GM23338 (cell line): Measurements from ENCODE around the gene CTNNA3. TPM values are rescaled to one million over a fixed set of nuclear protein-coding genes. Genes with fewer than 3 reads are reported as not detected.

Experiments used
- ATAC-seq: fragments of 200-7000 bp; cut with Tn5 transposase; 3 replicates; pipeline ENCODE4 v1.9.1; 2020
- DNase-seq: peaks from one replicate; pipeline ENCODE4 v3.0.0-alpha.2; 2015; ENCODE audit warnings: low spot score
- H2AFZ ChIP-seq: fragments of 200-600 bp; sonication (generic); 2 replicates; pipeline ENCODE4 v1.8.0; 2016; ENCODE audit warnings: antibody characterized with exemption, mild to moderate bottlenecking, moderate library complexity
- H3F3A ChIP-seq: fragments of 200-600 bp; sonication (generic); replicated peaks from 2 replicates; pipeline ENCODE4 v1.8.0; 2017; ENCODE audit warnings: antibody characterized with exemption, mixed run types, low read depth
- H3K27ac ChIP-seq: fragments of 200-600 bp; sonication (generic); 2 replicates; pipeline ENCODE4 v1.6.1; 2016; ENCODE audit warnings: low read depth
- H3K27me3 ChIP-seq: fragments of 200-600 bp; sonication (generic); 2 replicates; pipeline ENCODE4 v1.8.0; 2016; ENCODE audit warnings: mild to moderate bottlenecking, mixed run types, moderate library complexity; ENCODE audit not compliant: insufficient read depth
- H3K36me3 ChIP-seq: fragments of 200-600 bp; sonication (generic); 2 replicates; pipeline ENCODE4 v1.8.0; 2016; ENCODE audit warnings: mild to moderate bottlenecking; ENCODE audit not compliant: insufficient read depth
- H3K4me1 ChIP-seq: fragments of 200-600 bp; sonication (generic); 2 replicates; pipeline ENCODE4 v1.8.0; 2016; ENCODE audit warnings: mild to moderate bottlenecking, moderate library complexity; ENCODE audit not compliant: insufficient read depth
- H3K4me2 ChIP-seq: fragments of 200-600 bp; sonication (generic); 2 replicates; pipeline ENCODE4 v1.7.1; 2017; ENCODE audit warnings: mixed run types
- H3K4me3 ChIP-seq: fragments of 200-600 bp; sonication (generic); 2 replicates; pipeline ENCODE4 v1.6.1; 2016; ENCODE audit warnings: mixed run types
- H3K79me2 ChIP-seq: fragments of 200-600 bp; sonication (generic); replicated peaks from 2 replicates; pipeline ENCODE4 v1.8.0; 2017; ENCODE audit warnings: mild to moderate bottlenecking; ENCODE audit not compliant: insufficient read depth
- H3K9me2 ChIP-seq: fragments of 200-600 bp; sonication (generic); 2 replicates; pipeline ENCODE4 v1.8.0; 2017; ENCODE audit not compliant: insufficient read depth
- H4K20me1 ChIP-seq: fragments of 200-600 bp; sonication (generic); replicated peaks from 2 replicates; pipeline ENCODE4 v1.8.0; 2017; ENCODE audit warnings: mild to moderate bottlenecking; ENCODE audit not compliant: insufficient read depth
- H3K27ac Mint-ChIP-seq: 2 replicates; pipeline ENCODE4 v1.8.0; 2020; ENCODE audit warnings: inconsistent platforms, mild to moderate bottlenecking, moderate library complexity, mixed read lengths
- H3K27me3 Mint-ChIP-seq: 3 replicates; pipeline ENCODE4 v1.8.0; 2022; ENCODE audit warnings: low read depth, mild to moderate bottlenecking, moderate library complexity, mixed read lengths, inconsistent platforms; ENCODE audit not compliant: insufficient read depth, poor library complexity
- H3K36me3 Mint-ChIP-seq: 3 replicates; pipeline ENCODE4 v1.8.0; 2021; ENCODE audit warnings: low read depth, mild to moderate bottlenecking, inconsistent platforms, moderate library complexity, mixed read lengths
- H3K4me1 Mint-ChIP-seq: 3 replicates; pipeline ENCODE4 v1.8.0; 2020; ENCODE audit warnings: mild to moderate bottlenecking, inconsistent platforms, mixed read lengths
- H3K4me3 Mint-ChIP-seq: 3 replicates; pipeline ENCODE4 v1.8.0; 2021; ENCODE audit warnings: moderate library complexity, mild to moderate bottlenecking, inconsistent platforms, mixed read lengths
- H3K9me3 Mint-ChIP-seq: 3 replicates; pipeline ENCODE4 v1.8.0; 2020; ENCODE audit warnings: moderate library complexity, mild to moderate bottlenecking, inconsistent platforms, mixed read lengths
- CREB1 ChIP-seq: fragments of 250-450 bp; sonication (Bioruptor Pico); IDR thresholded peaks from 2 replicates; pipeline ENCODE4 v1.5.0; 2020; ENCODE audit warnings: low read depth, mild to moderate bottlenecking, moderate library complexity
- CTCF ChIP-seq, 2 experiments: fragments of 200-600 bp in 1 of 2; sonication (generic) in 1 of 2; conservative IDR thresholded peaks; 2 replicates each; pipeline versions ENCODE4 v1.5.1 to v1.6.1; 2016 to 2017; ENCODE audit warnings: antibody characterized with exemption in 2 of 2, low read depth in 2 of 2, mild to moderate bottlenecking in 2 of 2, moderate library complexity in 1 of 2
- ETS1 ChIP-seq: IDR thresholded peaks from 2 replicates; pipeline ENCODE4 v1.6.1; 2016; ENCODE audit warnings: antibody characterized with exemption
- EZH2 ChIP-seq: fragments of 200-600 bp; sonication (generic); IDR thresholded peaks from one replicate; pipeline ENCODE4 v1.8.0; 2017; ENCODE audit warnings: antibody characterized with exemption, mild to moderate bottlenecking, low read depth; ENCODE audit not compliant: unreplicated experiment
- EZH2phosphoT487 ChIP-seq: fragments of 200-600 bp; sonication (generic); IDR thresholded peaks from one replicate; pipeline ENCODE4 v1.8.1; 2018; ENCODE audit warnings: antibody characterized with exemption; ENCODE audit not compliant: unreplicated experiment
- JUNB ChIP-seq: IDR thresholded peaks from one replicate; pipeline ENCODE4 v1.6.1; 2016; ENCODE audit warnings: antibody characterized with exemption; ENCODE audit not compliant: unreplicated experiment
- NANOG ChIP-seq: IDR thresholded peaks from 2 replicates; pipeline ENCODE4 v1.6.1; 2016; ENCODE audit warnings: antibody characterized with exemption, borderline replicate concordance
- POLR2AphosphoS5 ChIP-seq: IDR thresholded peaks from 2 replicates; pipeline ENCODE4 v1.6.1; 2016; ENCODE audit warnings: antibody characterized with exemption, low read depth
- STAT1 ChIP-seq: IDR thresholded peaks from one replicate; pipeline ENCODE4 v1.6.1; 2016; ENCODE audit warnings: antibody characterized with exemption; ENCODE audit not compliant: unreplicated experiment
- ZNF114 ChIP-seq: fragments of 250-450 bp; sonication (Bioruptor Pico); IDR thresholded peaks from 2 replicates; pipeline ENCODE4 v1.5.0; 2020; ENCODE audit warnings: mild to moderate bottlenecking, moderate library complexity
- ZNF331 ChIP-seq: fragments of 250-450 bp; sonication (Bioruptor Pico); IDR thresholded peaks from 2 replicates; pipeline ENCODE4 v1.5.0; 2020; ENCODE audit warnings: low read depth, mild to moderate bottlenecking, moderate library complexity
- polyA plus RNA-seq: library from polyadenylated mRNA; unstranded; fragments of >200 nt; fragmentation: Nextera tagmentation; extraction: Ambion mirVana; gene quantifications from 2 replicates; pipeline ENCODE4 v1.2.1, GENCODE V29; 2016
- total RNA-seq: library from RNA; depleted of rRNA; stranded (reverse); fragments of >200 nt; shearing (Covaris generic); gene quantifications from 2 replicates; pipeline ENCODE4 v1.2.3, GENCODE V29; 2014
- TF ChIP-seq, protein P1 (sequence below): IDR thresholded peaks from one replicate; pipeline ENCODE4 v1.6.1; 2018; ENCODE audit warnings: antibody characterized with exemption; ENCODE audit not compliant: unreplicated experiment
- TF ChIP-seq, protein P2 (sequence below): fragments of 250-450 bp; sonication (Bioruptor Pico); IDR thresholded peaks from 2 replicates; pipeline ENCODE4 v1.5.0; 2020; ENCODE audit warnings: mild to moderate bottlenecking, moderate library complexity

Gene CTNNA3
- total and polyA plus RNA-seq, 2 experiments from 2014 or later: 0.71 to 3.3 TPM

DNA sequence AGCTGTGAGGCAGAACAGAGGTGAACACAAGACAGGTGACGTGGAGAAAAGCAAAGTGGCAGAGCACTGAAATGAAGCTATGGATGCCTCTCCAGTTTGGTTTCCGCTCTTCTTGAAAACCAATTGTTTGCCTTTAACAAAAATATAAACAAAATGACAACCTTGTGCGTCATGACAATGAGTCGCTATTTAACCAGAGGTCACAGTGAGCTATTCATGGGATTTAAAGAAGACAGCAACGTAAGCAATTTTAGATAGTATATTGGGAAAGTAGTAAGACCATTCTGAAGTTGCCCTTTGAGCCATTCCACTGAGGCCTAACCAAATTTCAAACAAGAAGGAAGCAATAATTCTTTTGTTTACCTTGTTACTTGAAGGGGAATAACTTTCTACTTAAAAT is 785.3 kb downstream of the CTNNA3 start:
- Histone ChIP-seq H3K27me3 (no peaks in the 10 kb centered on the region), H3K4me1 (no peaks in the 10 kb centered on the region), H3K4me3 (no peak overlapping the region), H3K79me2 (no peaks in the 10 kb centered on the region), H3K4me2 (no peak overlapping the region), H3K27ac (no peak overlapping the region), H3K36me3 (no peaks in the 10 kb centered on the region), H2AFZ (no peak overlapping the region), H3F3A (no peaks in the 10 kb centered on the region), H3K9me2 (no peaks in the 10 kb centered on the region), H4K20me1 (no peaks in the 10 kb centered on the region)
- DNase-seq (no peak), ATAC-seq (no peak)
- H3K4me3 Mint-ChIP-seq: no peak overlapping the region
- no peak overlapping the region; the same call in 1 of the 2 replicates for H3K27ac Mint-ChIP-seq
- no peaks in the 10 kb centered on the region for H3K36me3 Mint-ChIP-seq
- no peaks in the 10 kb centered on the region for H3K9me3 Mint-ChIP-seq
- TF ChIP-seq EZH2: no peak
- TF ChIP-seq JUNB: no peak
- no peak for TF ChIP-seq CTCF (conservative IDR thresholded peaks at IDR 0.05; ENCODE audit: low read depth in 2 of 2)
- no peak for TF ChIP-seq ZNF114
- TF ChIP-seq CREB1 (CRISPR knock-in tag): no peak
- TF ChIP-seq NANOG: no peak
- TF ChIP-seq ZNF331: no peak
- no peak for TF ChIP-seq ETS1
- no peak for TF ChIP-seq EZH2phosphoT487
- TF ChIP-seq STAT1: no peak
- TF ChIP-seq, protein P1, sequence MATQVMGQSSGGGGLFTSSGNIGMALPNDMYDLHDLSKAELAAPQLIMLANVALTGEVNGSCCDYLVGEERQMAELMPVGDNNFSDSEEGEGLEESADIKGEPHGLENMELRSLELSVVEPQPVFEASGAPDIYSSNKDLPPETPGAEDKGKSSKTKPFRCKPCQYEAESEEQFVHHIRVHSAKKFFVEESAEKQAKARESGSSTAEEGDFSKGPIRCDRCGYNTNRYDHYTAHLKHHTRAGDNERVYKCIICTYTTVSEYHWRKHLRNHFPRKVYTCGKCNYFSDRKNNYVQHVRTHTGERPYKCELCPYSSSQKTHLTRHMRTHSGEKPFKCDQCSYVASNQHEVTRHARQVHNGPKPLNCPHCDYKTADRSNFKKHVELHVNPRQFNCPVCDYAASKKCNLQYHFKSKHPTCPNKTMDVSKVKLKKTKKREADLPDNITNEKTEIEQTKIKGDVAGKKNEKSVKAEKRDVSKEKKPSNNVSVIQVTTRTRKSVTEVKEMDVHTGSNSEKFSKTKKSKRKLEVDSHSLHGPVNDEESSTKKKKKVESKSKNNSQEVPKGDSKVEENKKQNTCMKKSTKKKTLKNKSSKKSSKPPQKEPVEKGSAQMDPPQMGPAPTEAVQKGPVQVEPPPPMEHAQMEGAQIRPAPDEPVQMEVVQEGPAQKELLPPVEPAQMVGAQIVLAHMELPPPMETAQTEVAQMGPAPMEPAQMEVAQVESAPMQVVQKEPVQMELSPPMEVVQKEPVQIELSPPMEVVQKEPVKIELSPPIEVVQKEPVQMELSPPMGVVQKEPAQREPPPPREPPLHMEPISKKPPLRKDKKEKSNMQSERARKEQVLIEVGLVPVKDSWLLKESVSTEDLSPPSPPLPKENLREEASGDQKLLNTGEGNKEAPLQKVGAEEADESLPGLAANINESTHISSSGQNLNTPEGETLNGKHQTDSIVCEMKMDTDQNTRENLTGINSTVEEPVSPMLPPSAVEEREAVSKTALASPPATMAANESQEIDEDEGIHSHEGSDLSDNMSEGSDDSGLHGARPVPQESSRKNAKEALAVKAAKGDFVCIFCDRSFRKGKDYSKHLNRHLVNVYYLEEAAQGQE: no peak
- TF ChIP-seq, protein P2, sequence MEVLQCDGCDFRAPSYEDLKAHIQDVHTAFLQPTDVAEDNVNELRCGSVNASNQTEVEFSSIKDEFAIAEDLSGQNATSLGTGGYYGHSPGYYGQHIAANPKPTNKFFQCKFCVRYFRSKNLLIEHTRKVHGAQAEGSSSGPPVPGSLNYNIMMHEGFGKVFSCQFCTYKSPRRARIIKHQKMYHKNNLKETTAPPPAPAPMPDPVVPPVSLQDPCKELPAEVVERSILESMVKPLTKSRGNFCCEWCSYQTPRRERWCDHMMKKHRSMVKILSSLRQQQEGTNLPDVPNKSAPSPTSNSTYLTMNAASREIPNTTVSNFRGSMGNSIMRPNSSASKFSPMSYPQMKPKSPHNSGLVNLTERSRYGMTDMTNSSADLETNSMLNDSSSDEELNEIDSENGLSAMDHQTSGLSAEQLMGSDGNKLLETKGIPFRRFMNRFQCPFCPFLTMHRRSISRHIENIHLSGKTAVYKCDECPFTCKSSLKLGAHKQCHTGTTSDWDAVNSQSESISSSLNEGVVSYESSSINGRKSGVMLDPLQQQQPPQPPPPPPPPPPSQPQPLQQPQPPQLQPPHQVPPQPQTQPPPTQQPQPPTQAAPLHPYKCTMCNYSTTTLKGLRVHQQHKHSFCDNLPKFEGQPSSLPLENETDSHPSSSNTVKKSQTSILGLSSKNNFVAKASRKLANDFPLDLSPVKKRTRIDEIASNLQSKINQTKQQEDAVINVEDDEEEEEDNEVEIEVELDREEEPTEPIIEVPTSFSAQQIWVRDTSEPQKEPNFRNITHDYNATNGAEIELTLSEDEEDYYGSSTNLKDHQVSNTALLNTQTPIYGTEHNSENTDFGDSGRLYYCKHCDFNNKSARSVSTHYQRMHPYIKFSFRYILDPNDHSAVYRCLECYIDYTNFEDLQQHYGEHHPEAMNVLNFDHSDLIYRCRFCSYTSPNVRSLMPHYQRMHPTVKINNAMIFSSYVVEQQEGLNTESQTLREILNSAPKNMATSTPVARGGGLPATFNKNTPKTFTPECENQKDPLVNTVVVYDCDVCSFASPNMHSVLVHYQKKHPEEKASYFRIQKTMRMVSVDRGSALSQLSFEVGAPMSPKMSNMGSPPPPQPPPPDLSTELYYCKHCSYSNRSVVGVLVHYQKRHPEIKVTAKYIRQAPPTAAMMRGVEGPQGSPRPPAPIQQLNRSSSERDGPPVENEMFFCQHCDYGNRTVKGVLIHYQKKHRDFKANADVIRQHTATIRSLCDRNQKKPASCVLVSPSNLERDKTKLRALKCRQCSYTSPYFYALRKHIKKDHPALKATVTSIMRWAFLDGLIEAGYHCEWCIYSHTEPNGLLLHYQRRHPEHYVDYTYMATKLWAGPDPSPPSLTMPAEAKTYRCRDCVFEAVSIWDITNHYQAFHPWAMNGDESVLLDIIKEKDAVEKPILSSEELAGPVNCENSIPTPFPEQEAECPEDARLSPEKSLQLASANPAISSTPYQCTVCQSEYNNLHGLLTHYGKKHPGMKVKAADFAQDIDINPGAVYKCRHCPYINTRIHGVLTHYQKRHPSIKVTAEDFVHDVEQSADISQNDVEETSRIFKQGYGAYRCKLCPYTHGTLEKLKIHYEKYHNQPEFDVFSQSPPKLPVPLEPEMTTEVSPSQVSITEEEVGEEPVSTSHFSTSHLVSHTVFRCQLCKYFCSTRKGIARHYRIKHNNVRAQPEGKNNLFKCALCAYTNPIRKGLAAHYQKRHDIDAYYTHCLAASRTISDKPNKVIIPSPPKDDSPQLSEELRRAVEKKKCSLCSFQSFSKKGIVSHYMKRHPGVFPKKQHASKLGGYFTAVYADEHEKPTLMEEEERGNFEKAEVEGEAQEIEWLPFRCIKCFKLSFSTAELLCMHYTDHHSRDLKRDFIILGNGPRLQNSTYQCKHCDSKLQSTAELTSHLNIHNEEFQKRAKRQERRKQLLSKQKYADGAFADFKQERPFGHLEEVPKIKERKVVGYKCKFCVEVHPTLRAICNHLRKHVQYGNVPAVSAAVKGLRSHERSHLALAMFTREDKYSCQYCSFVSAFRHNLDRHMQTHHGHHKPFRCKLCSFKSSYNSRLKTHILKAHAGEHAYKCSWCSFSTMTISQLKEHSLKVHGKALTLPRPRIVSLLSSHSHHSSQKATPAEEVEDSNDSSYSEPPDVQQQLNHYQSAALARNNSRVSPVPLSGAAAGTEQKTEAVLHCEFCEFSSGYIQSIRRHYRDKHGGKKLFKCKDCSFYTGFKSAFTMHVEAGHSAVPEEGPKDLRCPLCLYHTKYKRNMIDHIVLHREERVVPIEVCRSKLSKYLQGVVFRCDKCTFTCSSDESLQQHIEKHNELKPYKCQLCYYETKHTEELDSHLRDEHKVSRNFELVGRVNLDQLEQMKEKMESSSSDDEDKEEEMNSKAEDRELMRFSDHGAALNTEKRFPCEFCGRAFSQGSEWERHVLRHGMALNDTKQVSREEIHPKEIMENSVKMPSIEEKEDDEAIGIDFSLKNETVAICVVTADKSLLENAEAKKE (CRISPR knock-in tag): no peak
- TF ChIP-seq POLR2AphosphoS5: no peak
- no peaks in the 10 kb centered on the region for H3K4me1 Mint-ChIP-seq
- H3K27me3 Mint-ChIP-seq: no peaks in the 10 kb centered on the region
